Gastrocnemius medialis (tissue), 4 donors: ENCODE measurements around the gene CAPN8.

Experiments used
- POLR2A ChIP-seq, 2 donors: fragments of 450-650 bp; IDR thresholded peaks; one replicate each; pipeline ENCODE4 v1.6.1; 2017; ENCODE audit warnings: antibody characterized with exemption in 2 of 2, mild to moderate bottlenecking in 2 of 2, moderate library complexity in 2 of 2
- TF ChIP-seq, protein P1 (sequence below), 5 experiments: fragments of 450-650 bp in 3 of 5; fragments of 200-600 bp in 2 of 5; sonication (generic) in 2 of 5; IDR thresholded peaks in 4 of 5; conservative IDR thresholded peaks in 1 of 5; 1 replicate in 4 of 5; 2 replicates in 1 of 5; pipeline ENCODE4 v1.5.1; 2016 to 2019; ENCODE audit warnings: antibody characterized with exemption in 5 of 5, mild to moderate bottlenecking in 3 of 5, moderate library complexity in 3 of 5

DNA sequence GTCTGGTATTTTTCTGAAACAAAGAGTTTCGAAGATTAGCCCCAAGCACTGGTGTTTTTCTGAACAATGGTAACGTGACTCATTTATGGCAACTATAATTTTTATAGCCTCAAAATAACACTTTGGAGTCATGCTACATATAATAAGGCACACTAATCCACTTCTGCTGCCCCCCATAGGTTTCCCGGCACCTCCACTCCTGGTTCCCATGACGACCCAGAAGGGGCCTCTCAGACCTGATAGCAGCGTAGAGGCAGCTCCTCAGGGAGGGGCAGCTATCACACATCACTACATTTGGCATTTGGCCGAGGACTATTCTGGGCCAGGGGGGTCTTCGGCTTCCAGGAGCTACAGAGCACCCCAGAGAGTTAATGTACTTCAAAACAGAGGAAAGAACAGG, 23.3 kb downstream of the CAPN8 start:
- TF ChIP-seq, protein P1, sequence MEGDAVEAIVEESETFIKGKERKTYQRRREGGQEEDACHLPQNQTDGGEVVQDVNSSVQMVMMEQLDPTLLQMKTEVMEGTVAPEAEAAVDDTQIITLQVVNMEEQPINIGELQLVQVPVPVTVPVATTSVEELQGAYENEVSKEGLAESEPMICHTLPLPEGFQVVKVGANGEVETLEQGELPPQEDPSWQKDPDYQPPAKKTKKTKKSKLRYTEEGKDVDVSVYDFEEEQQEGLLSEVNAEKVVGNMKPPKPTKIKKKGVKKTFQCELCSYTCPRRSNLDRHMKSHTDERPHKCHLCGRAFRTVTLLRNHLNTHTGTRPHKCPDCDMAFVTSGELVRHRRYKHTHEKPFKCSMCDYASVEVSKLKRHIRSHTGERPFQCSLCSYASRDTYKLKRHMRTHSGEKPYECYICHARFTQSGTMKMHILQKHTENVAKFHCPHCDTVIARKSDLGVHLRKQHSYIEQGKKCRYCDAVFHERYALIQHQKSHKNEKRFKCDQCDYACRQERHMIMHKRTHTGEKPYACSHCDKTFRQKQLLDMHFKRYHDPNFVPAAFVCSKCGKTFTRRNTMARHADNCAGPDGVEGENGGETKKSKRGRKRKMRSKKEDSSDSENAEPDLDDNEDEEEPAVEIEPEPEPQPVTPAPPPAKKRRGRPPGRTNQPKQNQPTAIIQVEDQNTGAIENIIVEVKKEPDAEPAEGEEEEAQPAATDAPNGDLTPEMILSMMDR (IDR thresholded peaks at IDR 0.05 in 4 of 5, conservative IDR thresholded peaks at IDR 0.05 in 1 of 5) = no peak
- TF ChIP-seq POLR2A (IDR thresholded peaks at IDR 0.05) = no peak
